ENCODE measurements around the gene SUPT20HL2.

GRCh38 chrX:24306440-24306839, 7.4 kb downstream of the SUPT20HL2 start:
- TF ChIP-seq CTCF (IDR thresholded peaks at IDR 0.05) (no peak), POLR2A (IDR thresholded peaks at IDR 0.05) (no peak)
